ENCODE results near the gene S100PBP.

Gene S100PBP

GRCh38 chr1:32870615-32871363 is 53.3 kb downstream of the S100PBP start, which contains the start of gene FNDC5:
TSS of gene FNDC5 (minus strand) at chr1:32870912.
- peak; percentile 55 for DNase-seq (ENCODE audit: low spot score)

- DNase-seq (ENCODE audit: low spot score) = no peak
These were observed 54.1 kb downstream of the S100PBP start for GRCh38 chr1:32871364-32872191.

- DNase-seq (ENCODE audit: low spot score) = no peak
These were observed 54.7 kb downstream of the S100PBP start for GRCh38 chr1:32872192-32872460.

- DNase-seq (ENCODE audit: low spot score) = no peak
These were observed 56.0 kb downstream of the S100PBP start for GRCh38 chr1:32873484-32873883.

GRCh38 chr1:32874860-32875752 is 57.7 kb downstream of the S100PBP start:
- DNase-seq (ENCODE audit: low spot score) = no peak

GRCh38 chr1:32876341-32877210 is 59.1 kb downstream of the S100PBP start:
- DNase-seq (ENCODE audit: low spot score) = peak; percentile 80

- DNase-seq (ENCODE audit: low spot score) = no peak
These were observed 60.0 kb downstream of the S100PBP start for GRCh38 chr1:32877211-32878110.

- peak; percentile 54 for DNase-seq (ENCODE audit: low spot score)
These were observed 60.7 kb downstream of the S100PBP start for GRCh38 chr1:32878183-32878582.

- no peak for DNase-seq (ENCODE audit: low spot score)
These were observed 61.2 kb downstream of the S100PBP start for GRCh38 chr1:32878637-32879041.

GRCh38 chr1:32881291-32881690 is 63.8 kb downstream of the S100PBP start:
- DNase-seq (ENCODE audit: low spot score) = no peak

GRCh38 chr1:32881871-32882850 is 64.7 kb downstream of the S100PBP start:
- no peak for DNase-seq (ENCODE audit: low spot score)

- no peak for DNase-seq (ENCODE audit: low spot score)
These were observed 66.0 kb downstream of the S100PBP start for GRCh38 chr1:32883338-32884031.

- DNase-seq (ENCODE audit: low spot score) = no peak
These were observed 66.5 kb downstream of the S100PBP start for GRCh38 chr1:32884032-32884372.

- DNase-seq (ENCODE audit: low spot score) = no peak
These were observed 67.3 kb downstream of the S100PBP start for GRCh38 chr1:32884726-32885125.

GRCh38 chr1:32885676-32886003 is 68.2 kb downstream of the S100PBP start:
- no peak for DNase-seq (ENCODE audit: low spot score)

GRCh38 chr1:32886004-32886827 is 68.8 kb downstream of the S100PBP start, which contains the start of gene HPCA:
TSS of gene HPCA (plus strand) at chr1:32886491. CDS start at chr1:32888899, 2,408 bp downstream.
- peak; percentile 78 for DNase-seq (ENCODE audit: low spot score)

- DNase-seq (ENCODE audit: low spot score) = no peak
These were observed 69.5 kb downstream of the S100PBP start for GRCh38 chr1:32886828-32887414.
